K562 (cell line): Measurements from ENCODE around the gene NR6A1. TPM values are rescaled to one million over a fixed set of nuclear protein-coding genes. Genes with fewer than 3 reads are reported as not detected.

Experiments
- ATAC-seq: fragments of 200-7000 bp; cut with Tn5 transposase; 3 replicates; pipeline ENCODE4 v1.9.1; 2020; ENCODE audit warnings: moderate library complexity
- BruUV-seq: library from RNA; stranded (reverse); fragments of 400-500 nt; replicated peaks from 2 replicates; lab custom pipeline; 2021; lab: Mats Ljungman, UMichigan
- CTCF ChIA-PET: fragments of 300-600 bp; formaldehyde crosslinking; extraction: SDS; loops from one replicate; lab custom pipeline; 2021; ENCODE audit warnings: low intra/inter-chr PET ratio; lab: Yijun Ruan, JAX
- POLR2A ChIA-PET: fragments of 300-600, 350-650 bp; sonication (Branson Sonifier 250); formaldehyde crosslinking; extraction: SDS; loops from one replicate; lab custom pipeline; 2021; ENCODE audit warnings: antibody characterized with exemption, inconsistent platforms; lab: Yijun Ruan, JAX
- DNase-seq, 4 experiments: peaks; one replicate each; pipeline versions ENCODE4 v3.0.0 to v3.0.0-alpha.2; 2011 to 2018; ENCODE audit warnings: low spot score in 3 of 4, mixed read lengths in 3 of 4; ENCODE audit errors: extremely low read depth in 1 of 4
- FAIRE-seq: peaks from 2 replicates; lab custom pipeline; 2011; peaks lifted over from hg19 to GRCh38; lab: Jason Lieb, UNC
- H2AFZ ChIP-seq: 2 replicates; pipeline ENCODE4 v1.6.0; 2011; ENCODE audit warnings: low read depth, low read length, control low read depth, inconsistent platforms
- H3K27ac ChIP-seq: fragments of 200-600 bp; 3 replicates; pipeline ENCODE4 v1.8.0; 2011; ENCODE audit warnings: low read depth, mild to moderate bottlenecking, control low read depth, inconsistent platforms, low read length, moderate library complexity, mixed read lengths; ENCODE audit errors: extremely low read depth
- H3K27me3 ChIP-seq, 2 experiments: fragments of 300-600 bp in 1 of 2; 2 replicates in 1 of 2; 3 replicates in 1 of 2; pipeline versions ENCODE4 v1.6.0 to v1.8.0; 2011; ENCODE audit warnings: inconsistent platforms in 2 of 2, low read length in 2 of 2, mild to moderate bottlenecking in 1 of 2, mixed read lengths in 1 of 2, moderate library complexity in 1 of 2; ENCODE audit not compliant: control insufficient read depth in 2 of 2, insufficient read depth in 2 of 2
- H3K36me3 ChIP-seq: fragments of 300-600 bp; 3 replicates; pipeline ENCODE4 v1.8.0; 2011; ENCODE audit warnings: mild to moderate bottlenecking, low read length, inconsistent platforms; ENCODE audit not compliant: control insufficient read depth, insufficient read depth
- H3K4me1 ChIP-seq, 2 experiments: fragments of 200-600 bp in 1 of 2; replicated peaks in 1 of 2; 2 replicates in 1 of 2; 3 replicates in 1 of 2; pipeline versions ENCODE4 v1.5.1 to v1.8.0; 2011; ENCODE audit warnings: inconsistent platforms in 2 of 2, low read length in 2 of 2, mild to moderate bottlenecking in 1 of 2, mixed read lengths in 1 of 2, moderate library complexity in 1 of 2; ENCODE audit not compliant: control insufficient read depth in 2 of 2, insufficient read depth in 2 of 2
- H3K4me2 ChIP-seq: 2 replicates; pipeline ENCODE4 v1.6.1; 2011; ENCODE audit warnings: low read length, control low read depth, inconsistent platforms, mixed read lengths; ENCODE audit not compliant: insufficient read depth
- H3K4me3 ChIP-seq: fragments of 200-600 bp; sonication (generic), shearing (Covaris generic); 2 replicates; pipeline ENCODE4 v1.5.1; 2016; ENCODE audit warnings: control low read depth, inconsistent platforms
- H3K79me2 ChIP-seq: fragments of 200-600 bp; 3 replicates; pipeline ENCODE4 v1.8.0; 2011; ENCODE audit warnings: low read length, inconsistent platforms; ENCODE audit not compliant: control insufficient read depth, insufficient read depth
- H3K9ac ChIP-seq, 2 experiments: 2 replicates each; pipeline versions ENCODE4 v1.6.0 to v1.6.1; 2011; ENCODE audit warnings: low read depth in 2 of 2, low read length in 2 of 2, control low read depth in 1 of 2, inconsistent platforms in 1 of 2, mild to moderate bottlenecking in 1 of 2, mixed read lengths in 1 of 2; ENCODE audit not compliant: insufficient read depth in 1 of 2
- H3K9me1 ChIP-seq: one replicate; pipeline ENCODE4 v1.6.0; 2011; ENCODE audit warnings: inconsistent platforms, mild to moderate bottlenecking, low read length, moderate library complexity; ENCODE audit not compliant: control insufficient read depth, insufficient read depth
- H3K9me3 ChIP-seq: replicated peaks from 2 replicates; pipeline ENCODE4 v1.5.1; 2011; ENCODE audit warnings: low read depth, low read length, inconsistent platforms; ENCODE audit not compliant: control insufficient read depth, insufficient read depth
- H4K20me1 ChIP-seq: replicated peaks from 2 replicates; pipeline ENCODE4 v1.6.1; 2011; ENCODE audit warnings: low read length, inconsistent platforms, mixed read lengths; ENCODE audit not compliant: control insufficient read depth, insufficient read depth
- MBD1 ChIP-seq: fragments of 250-450 bp; sonication (Bioruptor Pico); IDR thresholded peaks from 2 replicates; pipeline ENCODE4 v1.8.0; 2022; ENCODE audit warnings: inconsistent platforms
- whole genome bisulfite sequencing: fragments of 100-300 bp; shearing (Covaris generic); methylation state at CpG from one replicate; pipeline ENCODE4 v1.1.6; 2016; ENCODE audit warnings: low coverage, mixed read lengths; ENCODE audit not compliant: insufficient coverage; ENCODE audit errors: missing lambda C conversion rate; 5-methylcytosine and 5-hydroxymethylcytosine counted together
- in situ Hi-C: fragments of 300-500 bp; cut with MboI; formaldehyde crosslinking; loops from 4 replicates; pipeline ENCODE4 v1.15.0; 2018; ENCODE audit warnings: inconsistent platforms, mixed read lengths
- intact Hi-C: fragments of 100-400 bp; cut with micrococcal nuclease; formaldehyde crosslinking; loops from 2 replicates; pipeline ENCODE4 v1.14.2; 2022
- polyA plus RNA-seq, 8 experiments: library from polyadenylated mRNA; depleted of rRNA in 4 of 8; stranded (reverse) in 5 of 8; unstranded in 3 of 8; fragments of >200 nt; fragmentation: Nextera tagmentation in 2 of 8; fragmentation: Illumina TruSeq in 1 of 8; extraction: Ambion mirVana in 2 of 8; extraction: Trizol in 1 of 8; gene quantifications; 2 replicates each; pipeline versions ENCODE4 v1.2.1 to v1.2.3, GENCODE V29; 2011 to 2014; ENCODE audit warnings: inconsistent platforms in 1 of 8, missing spikeins in 1 of 8
- total RNA-seq, 7 experiments: library from RNA; depleted of rRNA in 6 of 7; stranded (reverse); fragments of >200 nt in 6 of 7; fragmentation: Illumina TruSeq in 2 of 7; extraction: Trizol in 2 of 7; gene quantifications; 2 replicates each; pipeline versions ENCODE4 v1.2.1 to v1.2.3, GENCODE V29; 2011 to 2021; ENCODE audit warnings: low replicate concordance in 1 of 7

Gene NR6A1
- total and polyA plus RNA-seq, 9 of the 15 experiments (the other 6 are each of a cell fraction or from before 2014, with no cell fraction given): 9.7 to 55.4 (median 28.3) TPM

- ChIA-PET POLR2A (interaction anchor here (0.6 to 7.7 kb wide), 3 partner anchors 78 to 352 kb away, joined by 3 to 64 read pairs (median 3); partner anchors contain the start of gene WDR38), CTCF (interaction anchor here (6.7 kb wide), 1 partner anchor 77 kb away, joined by 209 read pairs; the partner anchor contains the start of gene WDR38)
- Histone ChIP-seq H3K27ac (no peak overlapping the region), H3K9ac (peak overlapping the region in 1 of 2 experiments; percentile 50; a peak in 1 of 4 replicates), H3K9me3 (no peaks in the 10 kb centered on the region), H3K36me3 (no peaks in the 10 kb centered on the region), H3K79me2 (no peaks in the 10 kb centered on the region), H4K20me1 (no peaks in the 10 kb centered on the region), H3K4me2 (no peak overlapping the region), H3K4me1 (peaks cover 0 to 23% of the 10 kb centered on the region in 2 experiments; a peak in 3 of 5 replicates), H2AFZ (no peak overlapping the region), H3K9me1 (no peaks in the 10 kb centered on the region), H3K27me3 (0 out of 5 replicates have a peak, but pooled peaks cover 0 to 4% of the 10 kb centered on the region in 2 experiments), H3K4me3 (no peak overlapping the region; the same call in 1 of the 2 replicates)
- intact Hi-C loops (no loop called here), in situ Hi-C loops (no loop called here)
- FAIRE-seq (no peak), DNase-seq (no peak), ATAC-seq (no peak)
- no TSS peak for BruUV-seq
- TF ChIP-seq MBD1 (CRISPR knock-in tag): no peak
- WGBS: 44% methylated on average over 12 of the region's 12 CpGs
These were observed 5.5 kb upstream of the NR6A1 start for GRCh38 chr9:124776618-124776953.
